GM21737 (cell line): ENCODE data around the gene HEATR3.
"Not testable (repeated sequence)": the region's sequence is repeated elsewhere in the genome, so short reads cannot be mapped to it uniquely, and the experiment has no call there.

Experiments
- ATAC-seq: cut with Tn5 transposase; IDR thresholded peaks from one replicate; pipeline ENCODE4 v1.9.1; 2021; ENCODE audit warnings: mild to moderate bottlenecking, moderate library complexity; ENCODE audit not compliant: unreplicated experiment

The HEATR3 gene

GRCh38 chr16:50099957-50100648 lies 34.3 kb downstream of the HEATR3 start:
- ATAC-seq, result no peak

DNA sequence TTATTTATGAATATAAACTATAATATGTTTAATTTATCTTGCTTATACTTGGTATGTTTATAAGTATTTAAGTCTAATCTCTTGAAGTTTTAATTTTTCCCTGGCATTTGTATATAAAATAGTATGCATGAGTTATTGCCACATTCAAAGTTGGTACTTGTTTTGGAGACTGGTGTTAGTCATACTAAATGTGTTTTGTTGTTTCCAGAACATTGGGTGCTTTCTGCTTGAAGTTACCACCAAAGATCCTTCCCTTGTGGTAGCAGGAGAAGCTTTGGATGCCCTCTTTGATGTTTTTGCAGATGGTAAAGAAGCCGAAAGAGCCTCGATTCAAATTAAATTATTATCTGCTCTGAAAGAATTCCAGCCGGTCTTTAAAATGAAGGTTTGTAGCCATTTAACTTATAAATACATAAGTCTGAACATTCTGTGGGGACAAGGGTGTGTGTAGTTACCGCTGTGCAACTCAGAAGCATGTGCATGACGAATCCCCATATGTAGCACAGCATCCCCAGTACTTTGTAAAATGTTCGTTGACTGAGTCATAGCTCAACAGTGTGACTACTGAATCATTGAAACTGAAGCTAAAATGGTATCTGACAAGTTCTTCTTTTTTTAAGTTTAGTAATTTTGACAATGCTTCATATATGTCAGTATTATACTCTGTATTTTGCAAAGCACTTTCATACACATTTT lies 36.4 kb downstream of the HEATR3 start:
- no peak for ATAC-seq

- no peak for ATAC-seq
Observed at GRCh38 chr16:50103764-50104163, 38.0 kb downstream of the HEATR3 start.

DNA sequence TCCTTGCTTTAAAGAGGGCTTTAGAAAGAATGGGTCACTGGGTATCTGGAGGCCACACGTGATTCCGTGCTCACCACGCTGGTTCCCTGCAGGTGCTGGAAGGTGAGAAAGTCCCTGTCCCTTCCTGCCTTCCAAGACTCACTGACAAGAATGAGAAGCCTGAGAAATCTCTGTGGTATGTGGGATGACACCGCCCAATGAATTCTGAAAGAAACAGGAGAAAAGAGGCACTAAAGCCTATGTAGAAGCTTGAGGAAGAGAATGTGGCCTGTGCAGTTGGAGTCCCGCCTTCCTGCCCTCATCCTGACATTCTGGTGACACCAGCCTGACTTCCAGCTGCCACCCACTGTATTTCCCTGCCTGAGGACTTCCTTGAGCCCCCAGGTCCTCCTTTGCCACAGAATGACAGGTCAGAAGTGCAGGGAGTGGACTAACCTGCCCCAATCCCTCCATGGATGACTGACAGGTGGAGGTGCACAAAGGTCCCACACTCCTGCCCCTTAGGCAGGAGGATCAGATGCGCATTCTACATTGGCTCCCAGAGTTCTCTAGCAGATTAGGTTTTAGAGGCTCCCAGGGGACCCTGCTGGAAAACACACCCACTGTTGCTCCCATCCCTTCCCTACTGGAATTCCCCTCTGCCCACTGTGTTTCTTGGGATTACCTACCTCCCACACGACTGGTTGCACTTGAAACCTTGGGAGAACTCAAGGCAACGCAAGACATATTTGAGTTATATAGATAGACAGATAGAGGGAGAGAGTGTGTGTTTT lies 48.8 kb downstream of the HEATR3 start:
- no peak for ATAC-seq

GRCh38 chr16:50120711-50121110 lies 54.9 kb downstream of the HEATR3 start:
- no peak for ATAC-seq

DNA sequence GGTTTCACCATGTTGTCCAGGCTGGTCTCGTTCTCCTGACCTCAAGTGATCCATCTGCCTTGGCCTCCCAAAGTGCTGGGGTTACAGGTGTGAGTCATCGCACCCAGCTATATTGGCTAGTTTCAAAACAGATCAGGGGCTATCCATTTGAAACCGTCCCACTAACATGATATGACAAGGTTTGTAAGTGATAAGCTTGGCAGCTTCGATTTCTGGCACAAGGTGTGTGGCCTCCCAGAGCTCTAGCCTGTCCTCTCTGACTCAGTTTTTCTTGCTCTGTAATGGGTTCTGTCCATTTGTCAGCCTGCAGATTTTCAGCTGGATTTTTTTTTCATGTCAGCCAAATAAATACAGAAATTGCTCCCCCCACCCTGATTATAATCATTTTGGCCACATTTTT lies 55.5 kb downstream of the HEATR3 start:
- peak; percentile 36 for ATAC-seq

GRCh38 chr16:50121721-50122445 lies 56.1 kb downstream of the HEATR3 start:
- ATAC-seq, result peak; percentile 61

DNA sequence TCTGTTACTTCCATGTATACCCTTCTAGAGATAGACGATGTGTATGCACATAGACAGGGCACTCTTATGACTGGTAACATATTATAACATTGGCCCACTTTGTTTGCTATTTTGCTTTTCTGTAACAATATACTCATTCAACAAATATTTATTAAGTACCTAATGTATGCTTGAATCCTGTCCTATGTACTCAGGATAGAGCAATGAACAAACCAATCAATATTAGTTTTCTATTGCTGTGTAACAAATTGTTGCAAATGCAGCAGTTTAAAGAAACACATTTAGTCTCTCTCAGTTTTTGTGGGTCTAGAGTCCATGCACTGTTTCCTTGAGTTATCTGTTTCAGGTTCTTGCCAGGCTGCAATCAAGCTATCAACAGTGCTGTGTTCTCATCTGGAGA lies 57.6 kb downstream of the HEATR3 start:
- no peak for ATAC-seq

DNA sequence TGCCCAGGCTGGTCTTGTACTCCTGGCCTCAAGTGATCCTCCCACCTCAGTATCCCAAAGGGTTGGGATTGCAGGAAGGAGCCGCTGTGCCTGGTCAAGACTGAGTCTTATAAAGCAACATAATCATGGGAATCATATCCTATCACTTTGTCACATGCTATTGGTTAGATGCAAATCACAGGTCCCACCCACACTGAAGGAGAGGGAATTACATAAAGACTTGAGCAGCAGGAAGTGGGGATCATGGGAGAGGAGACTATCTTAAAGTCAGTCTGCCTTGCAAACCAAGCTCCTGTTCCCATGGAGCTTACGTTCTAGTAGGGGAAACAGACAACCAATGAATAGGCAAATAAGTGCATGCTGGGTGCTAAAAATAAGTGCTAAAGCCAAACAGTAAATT lies 59.0 kb downstream of the HEATR3 start:
- no peak for ATAC-seq

DNA sequence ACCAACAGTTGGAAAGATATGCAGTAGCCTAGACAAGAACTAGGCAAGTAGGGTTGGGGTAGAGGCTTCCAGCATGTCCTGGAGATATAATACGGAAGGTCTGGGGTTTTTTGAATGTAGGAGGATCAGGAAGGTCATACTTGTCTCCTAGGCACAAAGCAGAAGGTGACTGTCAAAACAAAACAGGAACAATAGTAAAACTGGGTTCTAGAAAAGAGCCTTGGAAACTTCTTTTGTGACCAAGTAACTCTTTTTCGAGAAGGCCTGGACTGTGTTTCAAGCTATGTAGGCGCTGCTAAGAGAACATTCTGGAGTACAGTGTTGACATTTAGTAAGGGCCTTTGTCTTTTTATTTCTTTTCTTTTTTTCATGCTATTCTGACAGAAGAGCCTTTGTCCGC lies 60.4 kb downstream of the HEATR3 start:
- ATAC-seq, result no peak

DNA sequence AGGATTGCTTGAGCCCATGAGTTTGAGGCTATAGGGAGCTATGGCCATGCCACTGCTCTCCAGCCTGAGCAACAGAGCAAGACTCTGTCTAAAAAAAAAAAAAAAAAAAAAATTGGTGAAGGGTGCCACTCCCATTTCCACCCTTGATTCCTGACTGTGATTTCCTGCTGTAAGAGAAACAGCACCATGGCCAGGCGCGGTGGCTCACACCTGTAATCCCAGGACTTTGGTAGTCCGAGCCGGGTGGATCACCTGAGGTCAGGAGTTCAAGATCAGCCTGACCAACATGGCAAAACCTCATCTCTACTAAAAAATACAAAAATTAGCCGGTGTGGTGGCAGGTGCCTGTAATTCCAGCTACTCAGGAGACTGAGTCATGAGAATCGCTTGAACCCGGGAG lies 66.8 kb downstream of the HEATR3 start:
- ATAC-seq, result not testable (repeated sequence)

- no peak for ATAC-seq
Observed at GRCh38 chr16:50133214-50133613, 67.4 kb downstream of the HEATR3 start.

GRCh38 chr16:50136399-50136798 lies 70.6 kb downstream of the HEATR3 start:
- ATAC-seq, result no peak

GRCh38 chr16:50137268-50137667 lies 71.5 kb downstream of the HEATR3 start:
- no peak for ATAC-seq

GRCh38 chr16:50139580-50139979 lies 73.8 kb downstream of the HEATR3 start:
- no peak for ATAC-seq

- no peak for ATAC-seq
Observed at GRCh38 chr16:50144211-50144610, 78.4 kb downstream of the HEATR3 start.

DNA sequence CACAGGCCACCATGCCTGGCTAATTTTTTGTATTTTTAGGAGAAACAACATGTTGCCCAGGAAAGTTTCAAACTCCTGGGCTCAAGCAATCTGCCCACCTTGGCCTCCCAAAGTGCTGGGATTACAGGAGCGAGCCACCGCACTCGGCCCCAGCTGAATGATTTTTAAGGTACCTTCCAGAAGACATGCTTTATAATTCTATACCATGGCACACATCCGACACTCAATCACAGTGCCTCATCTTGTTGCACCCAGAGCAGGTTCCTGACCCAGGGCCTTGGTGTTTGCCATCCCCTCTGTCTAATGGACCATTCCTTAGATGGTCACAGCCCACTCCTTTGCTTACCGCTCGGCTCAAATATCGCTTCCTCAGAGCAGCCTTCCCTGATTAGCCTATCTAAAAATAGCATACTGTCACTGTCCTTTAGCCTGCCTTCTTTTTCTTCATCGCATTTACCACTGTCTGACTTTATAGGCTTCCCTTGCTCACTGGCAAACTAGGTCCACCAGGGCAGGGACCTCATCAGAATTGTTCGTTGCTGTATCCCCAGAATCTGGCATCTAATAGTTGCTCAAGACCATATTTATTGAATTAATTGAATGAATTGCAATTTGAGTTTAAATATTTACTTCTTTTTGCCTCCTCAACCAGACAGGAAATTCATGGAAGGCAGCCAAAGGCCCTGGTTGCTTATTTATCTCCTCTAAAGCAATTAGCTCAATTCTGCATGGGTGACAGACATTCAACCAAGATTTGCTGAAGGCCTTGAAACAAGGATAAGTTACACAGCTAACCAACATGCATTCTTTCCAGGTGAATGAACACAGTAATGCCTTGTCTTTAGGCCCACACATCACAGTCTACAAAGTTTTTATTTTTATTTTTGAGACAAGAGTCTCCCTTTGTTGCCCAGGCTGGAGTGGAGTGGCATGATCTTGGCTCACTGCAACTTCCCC lies 81.0 kb downstream of the HEATR3 start:
- no peak for ATAC-seq

GRCh38 chr16:50151322-50151721 lies 85.6 kb downstream of the HEATR3 start:
- ATAC-seq, result no peak

GRCh38 chr16:50151756-50152155 lies 86.0 kb downstream of the HEATR3 start:
- ATAC-seq, result no peak

GRCh38 chr16:50152351-50152806 lies 86.6 kb downstream of the HEATR3 start:
- peak; percentile 48 for ATAC-seq
